MM.1S (cell line): ENCODE data around the gene GVQW3.

Experiments used
- EZH2 ChIP-seq: fragments of 300-600 bp; sonication (generic); optimal IDR thresholded peaks from 2 replicates; pipeline ENCODE3; 2017; ENCODE audit warnings: low read depth, mild to moderate bottlenecking, antibody characterized with exemption, low read length, mixed read lengths
- TF ChIP-seq, protein P1 (sequence below): fragments of 300-600 bp; sonication (generic); IDR thresholded peaks from 2 replicates; pipeline ENCODE4 v1.5.1; 2016; ENCODE audit warnings: antibody characterized with exemption, low read length, mixed read lengths

DNA sequence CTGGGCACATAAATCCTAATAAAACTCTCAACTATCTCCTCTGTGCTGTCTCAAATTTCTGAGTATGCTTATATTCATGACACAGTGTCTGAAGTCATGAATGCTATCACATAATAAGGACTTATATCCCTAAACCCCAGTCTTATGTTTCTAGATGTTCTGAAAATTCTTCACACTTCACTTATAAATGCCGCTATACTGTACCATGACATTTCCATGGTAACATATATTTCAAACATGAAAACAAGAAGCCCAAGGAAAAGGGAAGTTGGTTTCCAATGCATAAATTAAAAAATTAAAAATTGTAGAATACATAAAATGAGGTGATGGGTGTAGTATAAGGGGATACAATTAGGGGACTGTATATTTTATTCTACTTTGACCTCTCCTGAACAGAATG lies 11.7 kb downstream of the GVQW3 start:
- TF ChIP-seq, protein P1, sequence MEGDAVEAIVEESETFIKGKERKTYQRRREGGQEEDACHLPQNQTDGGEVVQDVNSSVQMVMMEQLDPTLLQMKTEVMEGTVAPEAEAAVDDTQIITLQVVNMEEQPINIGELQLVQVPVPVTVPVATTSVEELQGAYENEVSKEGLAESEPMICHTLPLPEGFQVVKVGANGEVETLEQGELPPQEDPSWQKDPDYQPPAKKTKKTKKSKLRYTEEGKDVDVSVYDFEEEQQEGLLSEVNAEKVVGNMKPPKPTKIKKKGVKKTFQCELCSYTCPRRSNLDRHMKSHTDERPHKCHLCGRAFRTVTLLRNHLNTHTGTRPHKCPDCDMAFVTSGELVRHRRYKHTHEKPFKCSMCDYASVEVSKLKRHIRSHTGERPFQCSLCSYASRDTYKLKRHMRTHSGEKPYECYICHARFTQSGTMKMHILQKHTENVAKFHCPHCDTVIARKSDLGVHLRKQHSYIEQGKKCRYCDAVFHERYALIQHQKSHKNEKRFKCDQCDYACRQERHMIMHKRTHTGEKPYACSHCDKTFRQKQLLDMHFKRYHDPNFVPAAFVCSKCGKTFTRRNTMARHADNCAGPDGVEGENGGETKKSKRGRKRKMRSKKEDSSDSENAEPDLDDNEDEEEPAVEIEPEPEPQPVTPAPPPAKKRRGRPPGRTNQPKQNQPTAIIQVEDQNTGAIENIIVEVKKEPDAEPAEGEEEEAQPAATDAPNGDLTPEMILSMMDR = no peak
- TF ChIP-seq EZH2 = no peak
